Measurements from ENCODE around the gene CCDC83.
A peak's percentile ranks its signal among the peaks of the same experiment; 100 is the strongest.

CCDC83 gene

DNA sequence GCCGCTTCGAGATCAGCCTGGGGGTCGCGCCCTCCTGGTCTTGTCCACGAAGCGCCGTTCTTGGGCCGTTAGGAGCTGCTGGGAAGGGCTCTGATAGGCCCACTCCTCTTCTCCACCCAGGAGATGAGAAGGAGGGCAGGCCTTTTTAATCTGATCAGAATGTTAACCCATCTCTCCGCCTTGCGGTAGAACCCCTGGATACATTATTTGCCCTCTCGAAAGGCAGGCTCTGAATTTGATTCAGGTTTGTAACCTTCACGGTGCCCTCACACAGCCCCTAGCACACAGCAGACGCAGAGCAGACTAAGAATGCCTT, at the start of gene CCDC83:
Gene CCDC83 (plus strand): TSS at position 43 of the 316 bp plus-strand sequence. CDS start 9,741 bp downstream, outside the sequence.
- no peak for DNase-seq

DNA sequence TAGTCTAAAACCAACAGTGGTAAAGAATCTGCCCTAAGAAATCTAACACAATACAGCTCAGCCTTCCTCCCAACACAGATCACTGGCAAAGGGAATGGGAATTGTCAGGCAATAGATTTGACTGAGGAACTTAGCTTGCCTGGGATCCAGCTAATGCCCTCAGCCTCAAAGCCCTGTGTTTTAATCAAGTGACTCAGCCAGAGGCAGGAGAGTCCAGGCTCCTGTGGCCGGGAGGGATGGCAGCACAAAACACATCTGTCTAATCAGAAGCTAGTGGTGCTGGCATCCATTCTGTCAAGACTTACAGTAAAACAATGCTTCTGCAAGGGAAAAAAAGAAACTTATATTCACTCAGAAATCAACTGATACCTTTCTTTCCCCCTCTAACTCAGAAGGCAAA, 49.8 kb upstream of the CCDC83 start:
- no peak for DNase-seq

DNA sequence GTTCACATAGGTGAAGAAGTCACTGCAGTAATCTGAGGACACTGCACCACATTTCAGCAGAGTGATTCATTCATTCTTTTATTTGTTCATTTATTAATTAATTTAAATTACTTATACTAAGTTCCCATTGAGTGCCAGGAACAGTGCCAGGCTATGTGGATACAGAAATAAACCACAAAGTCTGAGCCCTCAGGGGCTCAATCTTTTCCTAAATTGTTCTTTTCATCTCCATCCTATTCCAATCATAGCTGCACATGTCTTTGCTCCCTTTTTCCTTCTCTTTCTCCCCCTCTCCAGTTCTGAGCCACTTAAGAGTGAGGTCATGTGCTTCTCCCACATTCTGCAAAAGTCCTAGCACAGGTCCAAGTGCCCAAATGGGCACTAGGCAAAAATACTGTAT, 49.2 kb upstream of the CCDC83 start:
- no peak for DNase-seq

DNA sequence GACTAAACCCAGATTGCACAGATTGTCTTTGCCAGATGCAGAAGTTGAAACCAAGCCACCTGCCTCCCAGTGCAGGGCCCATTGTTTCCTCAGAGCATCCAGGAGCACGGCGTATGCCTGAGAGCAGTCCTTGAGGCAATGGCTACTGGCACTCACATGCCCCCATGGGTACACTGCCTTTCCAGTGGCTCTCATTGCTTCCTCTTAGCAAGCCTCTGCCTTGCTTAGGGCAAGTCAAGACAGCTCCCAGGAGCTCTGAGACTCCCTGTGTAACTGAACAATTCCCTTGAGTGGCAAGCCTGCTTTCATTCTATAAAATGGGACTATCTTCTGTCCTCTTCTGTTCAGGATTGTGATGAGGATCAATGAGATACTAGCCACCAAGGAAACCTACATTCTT, 48.3 kb upstream of the CCDC83 start:
- DNase-seq = no peak

DNA sequence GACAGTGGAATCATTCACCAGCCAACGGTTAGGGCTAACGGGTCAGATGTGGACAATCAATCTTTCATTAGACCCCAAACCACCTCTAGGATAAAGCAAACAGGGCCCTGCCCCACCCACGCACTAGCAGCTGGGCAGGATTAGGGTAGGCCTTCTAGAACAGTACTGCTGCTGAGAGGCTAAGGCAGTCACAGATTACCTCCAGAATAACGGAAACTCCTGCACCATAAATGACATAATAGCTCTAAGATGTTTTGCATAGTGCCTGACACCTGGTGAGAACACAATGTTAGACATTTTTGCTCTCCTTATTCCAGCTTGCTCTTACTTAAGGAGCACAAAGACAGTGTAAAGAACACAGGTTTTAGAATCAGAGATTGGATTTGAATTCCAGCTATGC, 46.0 kb upstream of the CCDC83 start:
- no peak for DNase-seq

DNA sequence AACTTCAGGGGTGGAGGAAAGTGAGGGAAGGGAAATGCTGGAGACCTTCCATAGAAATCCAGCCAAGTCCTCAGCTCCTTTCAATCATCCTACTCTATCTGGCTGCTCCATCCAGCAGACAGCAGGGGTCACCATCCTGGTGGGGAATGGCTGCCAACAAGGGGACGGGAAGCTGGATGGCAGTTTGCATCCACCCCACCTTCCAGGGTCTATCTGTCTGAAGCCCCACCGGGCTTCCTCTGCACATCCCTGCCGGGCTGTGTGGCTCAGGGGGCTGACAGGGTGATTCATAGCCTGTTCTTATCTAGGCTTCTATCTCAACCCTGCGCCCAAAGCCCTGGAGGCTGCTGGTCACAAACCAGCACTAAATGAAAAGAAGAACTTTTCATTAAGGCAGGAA, 45.3 kb upstream of the CCDC83 start:
- DNase-seq = no peak

DNA sequence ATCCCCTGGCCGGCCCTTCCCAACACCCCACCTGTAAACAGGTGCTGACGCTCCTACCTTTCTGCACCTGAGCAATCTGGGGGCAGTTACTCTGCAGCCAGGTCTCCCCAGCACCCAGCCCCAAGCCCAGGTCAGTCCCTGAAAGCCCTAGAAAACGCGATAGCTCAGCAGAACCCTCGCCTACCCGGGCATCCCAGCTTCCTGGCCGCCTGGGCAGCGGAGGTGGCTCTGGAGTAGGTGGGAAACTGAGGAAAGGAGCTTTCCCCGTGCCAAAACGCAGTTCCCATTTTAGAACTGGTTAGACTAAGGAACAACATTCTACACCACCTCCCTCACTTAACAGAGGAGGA, 44.7 kb upstream of the CCDC83 start:
- no peak for DNase-seq

DNA sequence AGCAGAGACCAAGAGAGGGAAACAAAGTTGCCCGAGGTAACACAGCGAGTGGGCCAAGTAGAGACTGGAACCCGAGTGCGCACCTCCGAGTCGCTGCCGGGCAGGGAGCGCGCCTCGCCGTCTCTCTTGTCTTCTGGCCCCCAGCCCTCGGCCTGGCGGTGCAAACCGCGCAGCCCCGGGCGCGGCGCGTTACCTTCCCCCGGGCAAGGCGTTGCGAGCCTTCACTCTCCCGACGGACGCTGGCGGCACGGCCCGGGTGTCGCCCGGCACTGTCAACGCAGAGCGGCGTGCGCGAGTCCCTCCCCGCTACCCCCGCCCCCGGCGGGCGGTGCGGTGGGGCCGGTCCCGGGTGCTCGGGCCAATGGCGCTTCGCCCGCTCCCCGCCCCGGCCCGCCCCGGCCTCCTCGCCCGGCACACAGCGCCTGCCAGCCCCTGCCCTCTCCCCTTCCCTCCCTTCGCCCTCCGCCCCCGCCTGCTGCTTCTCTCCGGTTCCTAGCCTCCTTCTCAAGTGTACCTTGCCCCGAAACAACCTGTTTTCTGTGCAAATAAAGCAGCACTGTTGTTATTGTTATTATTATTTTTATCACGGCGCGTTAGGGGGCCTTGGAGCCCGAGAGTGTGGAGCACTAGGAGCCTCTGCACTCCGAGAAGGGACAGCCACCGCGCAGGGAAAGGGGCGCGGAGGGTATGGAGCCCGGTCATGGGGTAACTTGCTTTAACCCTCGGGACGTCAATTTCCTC, 44.1 kb upstream of the CCDC83 start, which contains the start of gene SYTL2:
Gene SYTL2 (minus strand): TSS at position 271 of the 741 bp plus-strand sequence. CDS start 53,416 bp downstream, outside the sequence.
- peak; percentile 67 for DNase-seq

DNA sequence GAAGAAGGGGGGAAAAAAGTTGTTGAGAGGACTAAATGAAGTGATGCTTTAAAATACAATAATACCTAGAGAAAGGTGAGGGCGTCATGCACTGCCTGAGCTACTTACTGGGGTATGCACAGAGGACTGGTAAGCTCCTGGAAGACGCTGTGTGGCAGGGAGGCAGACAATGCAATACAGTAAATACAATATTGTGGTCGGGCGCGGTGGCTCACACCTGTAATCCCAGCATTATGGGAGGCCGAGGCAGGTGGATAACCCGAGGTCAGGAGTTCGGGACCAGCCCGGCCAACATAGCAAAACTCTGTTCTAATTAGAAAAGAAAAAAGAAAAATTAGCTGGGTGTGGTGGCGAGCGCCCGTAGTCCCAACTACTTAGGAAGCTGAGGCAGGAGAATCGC, 43.6 kb upstream of the CCDC83 start:
- no peak for DNase-seq

DNA sequence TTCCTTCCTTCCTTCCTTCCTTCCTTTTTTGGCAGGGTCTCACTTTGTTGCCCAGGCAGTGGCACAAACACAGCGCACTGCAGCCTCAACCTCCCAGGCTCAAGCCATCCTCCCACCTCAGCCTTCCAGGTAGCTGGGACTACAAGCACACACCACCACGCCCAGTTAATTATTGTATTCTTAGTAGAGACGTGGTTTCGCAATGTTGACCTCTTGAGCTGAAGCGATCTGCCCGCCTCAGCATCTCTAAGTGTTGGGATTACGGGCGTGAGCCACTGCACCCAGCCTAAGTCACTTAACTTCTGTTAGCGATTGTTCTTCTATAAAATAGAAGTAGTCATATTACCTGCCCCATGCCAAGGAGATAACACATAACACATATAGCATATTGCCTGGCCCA, 41.5 kb upstream of the CCDC83 start:
- DNase-seq = no peak

DNA sequence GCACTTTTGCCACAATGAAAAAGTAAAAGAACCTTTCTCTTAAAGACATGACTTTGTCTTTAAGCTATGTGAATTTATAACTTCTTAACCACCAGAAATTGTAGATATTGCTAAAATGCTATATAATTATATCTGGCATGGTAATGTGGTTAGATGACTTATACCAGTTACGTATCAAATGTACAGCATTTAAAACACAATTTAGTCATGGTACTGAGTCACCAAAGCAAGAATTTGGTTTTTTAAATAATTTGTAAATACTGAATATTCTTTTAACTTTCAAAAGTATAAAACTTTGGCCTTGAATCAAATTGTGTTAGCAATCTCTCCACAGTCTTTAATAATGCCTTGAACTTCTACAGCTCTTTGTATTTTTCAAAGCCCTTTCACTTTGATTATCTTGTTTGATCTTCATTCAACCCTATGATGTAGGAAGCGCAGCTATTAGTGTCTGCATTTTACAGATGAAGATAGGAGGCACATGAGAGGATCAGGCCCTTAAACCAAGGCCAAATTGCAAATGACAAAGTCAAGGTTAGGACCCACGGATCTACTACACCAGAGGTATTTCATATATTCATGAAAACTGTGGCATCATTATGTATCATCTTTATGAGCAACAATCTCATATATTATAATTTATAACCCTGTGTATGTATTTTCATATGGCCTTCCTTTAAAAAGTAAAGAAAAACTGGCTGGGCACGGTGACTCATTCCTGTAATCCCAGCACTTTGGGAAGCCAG, 39.8 kb upstream of the CCDC83 start:
- DNase-seq = no peak

DNA sequence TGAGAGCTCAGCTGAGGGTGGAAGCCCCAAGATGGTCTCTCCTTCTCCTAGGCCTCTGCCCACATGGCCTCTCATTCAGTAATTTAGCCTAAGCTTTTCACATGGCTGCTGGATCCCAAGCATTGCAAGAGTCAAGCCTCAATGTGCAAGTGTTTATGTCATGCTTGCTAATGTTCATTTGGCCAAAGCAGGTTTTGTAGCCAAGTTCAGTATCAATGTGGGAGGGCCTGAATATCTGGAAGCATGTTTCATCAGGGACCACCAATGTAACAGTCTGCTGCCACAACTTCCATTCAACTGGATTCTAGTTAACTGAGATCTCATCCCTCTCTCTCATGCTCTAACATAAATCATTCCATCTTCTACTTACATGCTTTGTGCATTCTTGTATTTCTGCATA, 35.7 kb upstream of the CCDC83 start:
- DNase-seq = no peak

DNA sequence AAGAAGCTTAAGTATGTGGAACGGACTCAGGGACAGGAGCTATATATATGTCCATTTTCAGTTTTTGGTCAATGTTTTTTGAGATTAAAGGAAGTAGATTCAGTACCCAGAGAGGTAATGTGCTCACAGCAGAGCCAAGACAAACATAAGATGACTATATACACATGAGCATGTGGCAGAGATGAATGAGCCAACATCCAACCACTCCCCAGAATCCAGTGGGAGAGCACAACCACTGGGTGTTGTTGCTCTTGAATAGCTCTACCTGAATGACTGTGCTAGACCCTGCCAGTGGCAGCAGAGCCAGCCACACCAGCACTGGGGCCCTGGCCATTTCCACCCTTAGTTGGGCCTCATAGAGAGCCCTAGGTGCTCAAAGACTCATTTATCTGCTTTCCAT, 33.5 kb upstream of the CCDC83 start:
- peak; percentile 37 for DNase-seq

DNA sequence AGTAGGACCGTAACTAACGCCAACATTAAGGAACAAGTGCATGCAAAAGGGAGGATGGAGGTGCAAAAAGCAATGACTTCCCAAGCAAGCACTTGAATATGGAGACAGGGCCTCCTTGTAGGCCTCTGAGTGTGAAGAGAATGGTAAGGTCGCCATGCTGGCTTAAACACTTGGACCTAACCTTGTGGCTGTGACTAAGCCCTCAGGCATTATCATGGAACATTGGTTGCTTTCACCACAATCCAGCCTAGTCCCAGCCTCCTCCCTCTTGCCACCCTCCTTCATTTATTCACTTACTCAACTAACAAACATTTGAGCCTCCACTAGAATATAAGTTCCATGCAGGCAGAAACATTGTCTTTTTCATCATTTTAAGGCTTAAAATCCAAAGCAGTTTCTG, 32.4 kb upstream of the CCDC83 start:
- DNase-seq = no peak

DNA sequence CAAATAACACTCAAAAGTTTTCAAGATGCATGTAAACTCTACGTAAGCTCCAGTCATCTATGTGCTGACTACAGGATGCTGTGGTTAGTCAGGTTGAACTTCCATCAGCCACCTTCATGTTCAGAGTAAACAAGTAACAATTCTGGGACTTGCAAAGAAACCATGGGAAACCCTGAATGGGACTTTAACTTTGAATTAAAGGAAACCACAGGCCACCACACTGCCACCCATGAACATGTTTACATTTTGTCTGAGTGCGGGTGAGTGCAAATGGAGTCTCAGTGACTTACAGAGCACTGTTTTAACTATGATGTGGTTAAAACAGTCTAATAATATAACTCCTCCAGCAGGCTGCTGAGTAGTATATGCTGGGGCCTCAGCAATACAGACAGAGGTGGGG, 31.4 kb upstream of the CCDC83 start:
- DNase-seq = peak; percentile 51

DNA sequence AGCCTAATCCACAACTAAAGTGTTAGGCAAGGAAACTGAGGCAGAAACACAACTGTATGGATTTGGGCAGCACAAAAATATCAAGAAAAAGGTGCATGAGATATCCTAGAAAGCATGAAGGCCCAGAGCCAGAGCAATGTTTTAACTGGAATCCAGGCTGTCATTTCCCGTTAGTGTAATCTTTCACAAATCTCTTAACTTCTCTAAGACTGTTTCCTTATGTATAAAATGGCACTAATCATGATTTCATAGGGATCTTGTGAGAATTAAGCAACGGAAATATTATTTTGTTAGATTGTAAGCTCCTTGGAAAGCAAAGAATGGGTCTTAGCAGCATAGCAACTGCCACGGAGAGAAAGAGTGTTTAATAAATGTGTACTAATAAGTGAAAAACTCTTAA, 29.6 kb upstream of the CCDC83 start:
- DNase-seq = no peak

DNA sequence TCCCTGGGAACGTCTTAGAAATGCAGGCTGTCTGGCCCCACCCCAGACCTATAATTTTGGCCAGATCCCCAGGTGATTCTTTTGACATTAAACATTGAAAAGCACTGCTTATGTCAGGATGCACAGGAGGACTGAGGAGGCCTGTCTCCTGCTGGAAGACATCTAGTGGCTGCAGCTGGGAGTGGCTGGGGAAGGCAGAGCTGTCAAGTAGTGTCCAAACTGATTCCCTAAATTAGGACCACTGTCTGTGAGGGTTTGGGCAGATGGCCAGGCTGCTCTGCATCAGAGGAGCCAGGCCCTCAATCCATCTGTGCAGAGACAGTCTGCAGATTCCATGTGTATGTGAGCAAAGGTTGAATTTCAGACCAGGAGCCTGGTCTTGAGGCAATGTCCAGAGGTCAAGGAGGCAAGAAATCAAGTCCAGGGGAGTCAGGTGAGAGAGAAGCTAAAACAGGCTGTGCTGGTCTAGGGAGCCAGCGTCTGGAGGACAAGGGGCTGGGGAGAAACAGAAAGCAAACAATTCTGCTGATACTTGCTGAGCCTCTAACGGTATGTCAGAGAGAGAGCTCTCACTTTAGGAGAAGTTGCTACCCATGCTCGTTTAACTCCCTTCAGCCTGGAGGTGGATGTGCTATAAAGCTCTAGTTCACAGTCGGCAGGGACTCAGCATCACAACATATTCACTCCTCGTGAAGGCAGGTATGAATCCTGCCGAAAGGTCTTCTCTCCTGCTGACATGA, 28.9 kb upstream of the CCDC83 start:
- DNase-seq = no peak

DNA sequence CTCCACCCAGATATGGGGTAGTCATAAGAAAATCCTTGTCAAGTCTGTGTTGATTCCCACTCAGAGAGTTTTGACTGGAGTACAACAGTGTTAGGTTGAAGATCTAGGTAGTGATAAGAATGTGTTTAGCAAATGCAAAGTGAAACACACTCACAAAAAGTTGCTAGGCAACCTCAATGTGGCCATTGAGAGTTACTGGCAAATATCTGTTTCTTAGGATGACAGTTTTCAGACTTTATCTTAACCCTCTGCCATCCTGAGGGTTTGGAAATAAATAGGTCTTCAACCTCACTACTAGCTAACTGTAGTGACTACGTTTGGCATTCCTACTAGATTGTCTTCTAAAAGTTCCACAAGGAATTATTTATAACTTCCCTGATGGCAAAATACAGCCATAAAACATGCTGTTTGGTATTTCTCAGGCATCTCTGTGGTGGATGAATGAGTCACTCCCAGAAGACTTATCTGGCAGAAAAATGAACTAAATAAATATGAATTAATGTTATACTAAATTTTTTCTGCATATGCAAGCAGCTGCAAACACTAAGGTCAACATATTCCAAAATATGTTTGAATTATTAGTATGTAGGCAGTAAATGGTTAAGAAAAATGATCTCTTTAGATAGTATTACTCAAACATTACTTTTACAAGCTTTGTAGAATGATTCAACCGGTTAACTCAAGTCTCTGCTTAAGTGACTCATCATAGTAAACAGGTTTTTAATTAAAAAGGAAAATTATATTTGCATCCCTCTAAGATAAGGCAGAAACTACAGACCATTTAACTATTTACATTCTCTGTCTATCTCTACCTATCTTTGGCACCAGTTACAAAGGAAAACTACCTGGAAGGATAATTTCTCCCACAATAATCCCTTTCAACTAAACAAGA, 27.2 kb upstream of the CCDC83 start:
- DNase-seq = no peak

DNA sequence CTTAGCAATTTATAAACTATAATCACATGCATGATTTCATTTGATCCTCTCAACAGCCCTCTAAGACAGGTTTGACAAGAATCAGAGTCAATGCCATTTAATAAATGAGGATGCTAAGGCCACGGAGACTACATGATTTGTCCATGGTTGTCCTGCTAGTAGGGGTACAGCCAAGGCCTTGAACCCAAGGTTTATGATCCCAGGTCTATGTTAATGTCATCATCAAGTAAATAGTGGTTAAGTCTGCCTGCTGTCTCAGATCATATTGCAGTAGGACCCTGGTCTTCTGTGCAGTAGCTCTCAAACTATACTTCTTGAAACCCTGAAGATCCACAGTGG, 26.6 kb upstream of the CCDC83 start:
- DNase-seq = no peak

DNA sequence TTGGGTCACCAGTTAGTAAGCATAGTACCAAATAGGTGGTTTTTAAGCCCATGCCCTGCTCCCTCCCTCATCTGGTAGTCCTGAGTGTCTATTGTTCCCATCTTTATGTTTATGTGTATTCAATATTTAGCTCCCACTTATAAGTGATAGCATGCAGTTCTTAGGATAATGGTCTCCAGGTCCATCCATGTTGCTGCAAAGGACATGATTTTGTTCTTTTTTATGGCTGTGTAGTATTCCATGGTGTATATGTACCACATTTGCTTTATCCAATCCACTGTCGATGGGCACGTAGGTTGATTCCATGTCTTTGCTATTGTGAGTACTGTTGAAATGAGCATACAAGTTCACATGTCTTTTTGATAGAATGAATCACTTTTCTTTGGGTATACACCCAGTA, 26.0 kb upstream of the CCDC83 start:
- no peak for DNase-seq

DNA sequence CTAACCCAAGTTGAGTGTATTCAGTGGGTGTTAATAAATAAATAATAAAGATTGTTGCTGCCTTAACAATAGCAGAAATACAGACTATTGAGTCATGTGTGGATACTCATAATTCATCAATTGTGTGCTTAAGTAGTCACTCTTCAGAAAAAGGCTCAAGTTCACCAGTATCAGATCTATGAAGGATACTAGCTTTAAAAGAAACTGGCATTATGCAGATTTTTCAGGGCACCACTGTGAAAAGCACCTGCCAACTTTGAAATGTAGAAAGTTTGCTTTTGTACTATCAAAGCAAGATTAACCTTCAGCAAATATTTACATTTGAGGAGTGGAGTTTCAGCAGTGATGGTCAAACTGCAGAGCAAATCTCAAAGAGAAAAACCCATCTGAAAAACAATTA, 24.1 kb upstream of the CCDC83 start:
- no peak for DNase-seq

DNA sequence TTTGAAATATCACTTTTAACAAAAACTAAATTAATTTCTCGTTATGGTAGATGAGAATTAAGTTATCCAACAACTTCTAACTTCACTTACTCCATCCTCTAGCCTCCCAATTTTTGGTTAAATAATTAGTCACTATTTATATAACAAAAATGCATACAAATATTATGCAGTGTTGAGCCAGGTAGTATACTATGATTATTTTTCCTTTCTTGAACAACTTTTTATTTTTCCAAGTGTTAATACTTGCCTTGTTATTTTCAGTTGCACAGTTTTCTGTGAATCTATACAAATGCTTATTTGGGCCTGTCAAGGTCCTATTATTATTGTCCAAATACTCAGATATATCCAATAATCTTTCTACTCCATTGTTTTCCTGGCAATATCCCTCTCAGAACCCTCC, 19.9 kb upstream of the CCDC83 start:
- DNase-seq = no peak

DNA sequence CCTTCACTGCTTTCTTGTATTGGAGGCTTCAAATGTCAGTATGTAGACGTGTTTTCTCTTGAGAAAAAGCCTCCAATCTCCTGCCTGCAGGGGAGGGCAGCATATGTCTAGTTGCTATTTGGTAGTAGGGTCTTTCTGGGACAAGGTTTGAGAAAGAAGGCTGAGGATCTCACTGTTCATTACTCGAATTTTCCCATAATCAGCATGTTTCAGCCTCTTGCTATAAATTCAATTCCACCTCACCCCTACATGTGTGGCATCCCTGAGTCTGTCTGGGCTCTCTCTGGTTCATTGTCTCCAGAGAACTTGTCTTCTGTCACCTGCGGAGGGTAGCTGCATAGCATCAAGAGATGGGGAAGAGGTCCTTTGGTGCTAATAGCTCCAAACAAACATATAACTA, 19.5 kb upstream of the CCDC83 start:
- DNase-seq = no peak
